ENCODE results near the gene ATP5F1D. TPM values are rescaled to one million over a fixed set of nuclear protein-coding genes. Genes with fewer than 3 reads are reported as not detected.

ATP5F1D gene
- total and polyA plus RNA-seq, 2 of the 13 experiments (the other 11 are each of a cell fraction or from before 2014, with no cell fraction given) = 39.4 to 78.7 TPM

GRCh38 chr19:1261798-1262622 lies 20.5 kb downstream of the ATP5F1D start (continued):
- TF ChIP-seq ATF4 (CRISPR knock-in tag; IDR thresholded peaks at IDR 0.05) (no peak), ZNF660 (CRISPR knock-in tag; IDR thresholded peaks at IDR 0.05; ENCODE audit: borderline replicate concordance, low read depth) (no peak), KLF15 (CRISPR knock-in tag; IDR thresholded peaks at IDR 0.05; ENCODE audit: borderline replicate concordance) (no peak), ZBTB44 (CRISPR knock-in tag; IDR thresholded peaks at IDR 0.05) (no peak), THAP9 (CRISPR knock-in tag; IDR thresholded peaks at IDR 0.05; ENCODE audit: borderline replicate concordance) (no peak), ZNF235 (CRISPR knock-in tag; IDR thresholded peaks at IDR 0.05; ENCODE audit: borderline replicate concordance) (0 out of 2 replicates have a peak, but pooled peaks have one; percentile 8), SIN3B (IDR thresholded peaks at IDR 0.05; ENCODE audit: low read length) (no peak), ZNF18 (CRISPR knock-in tag; IDR thresholded peaks at IDR 0.05; ENCODE audit: insufficient replicate concordance) (no peak), ZBTB20 (CRISPR knock-in tag; IDR thresholded peaks at IDR 0.05; ENCODE audit: borderline replicate concordance, low read depth) (0 out of 2 replicates have a peak, but pooled peaks have one; percentile 15), GFI1 (CRISPR knock-in tag; IDR thresholded peaks at IDR 0.05; ENCODE audit: borderline replicate concordance) (no peak), ZNF776 (CRISPR knock-in tag; IDR thresholded peaks at IDR 0.05) (no peak), ZNF513 (CRISPR knock-in tag; conservative IDR thresholded peaks at IDR 0.05) (no peak), GABPB1 (CRISPR knock-in tag; IDR thresholded peaks at IDR 0.05) (peak; percentile 61; the same call in 1 of the 2 replicates), RAD51 (IDR thresholded peaks at IDR 0.05; ENCODE audit: borderline replicate concordance) (no peak), SMAD9 (CRISPR knock-in tag; IDR thresholded peaks at IDR 0.05) (0 out of 2 replicates have a peak, but pooled peaks have one; percentile 15), CC2D1A (CRISPR knock-in tag; IDR thresholded peaks at IDR 0.05) (no peak), ZNF383 (CRISPR knock-in tag; IDR thresholded peaks at IDR 0.05; ENCODE audit: borderline replicate concordance) (no peak), ZNF883 (CRISPR knock-in tag; IDR thresholded peaks at IDR 0.05; ENCODE audit: not compliant biosample characterization) (no peak)

All from HepG2 (cell line).